GM18508 (cell line): ENCODE measurements around the gene CHURC1.

Source experiments
- ATAC-seq: cut with Tn5 transposase; IDR thresholded peaks from one replicate; pipeline ENCODE4 v1.9.1; 2021; ENCODE audit warnings: moderate number of reproducible peaks; ENCODE audit not compliant: insufficient read depth, unreplicated experiment

Gene CHURC1

DNA sequence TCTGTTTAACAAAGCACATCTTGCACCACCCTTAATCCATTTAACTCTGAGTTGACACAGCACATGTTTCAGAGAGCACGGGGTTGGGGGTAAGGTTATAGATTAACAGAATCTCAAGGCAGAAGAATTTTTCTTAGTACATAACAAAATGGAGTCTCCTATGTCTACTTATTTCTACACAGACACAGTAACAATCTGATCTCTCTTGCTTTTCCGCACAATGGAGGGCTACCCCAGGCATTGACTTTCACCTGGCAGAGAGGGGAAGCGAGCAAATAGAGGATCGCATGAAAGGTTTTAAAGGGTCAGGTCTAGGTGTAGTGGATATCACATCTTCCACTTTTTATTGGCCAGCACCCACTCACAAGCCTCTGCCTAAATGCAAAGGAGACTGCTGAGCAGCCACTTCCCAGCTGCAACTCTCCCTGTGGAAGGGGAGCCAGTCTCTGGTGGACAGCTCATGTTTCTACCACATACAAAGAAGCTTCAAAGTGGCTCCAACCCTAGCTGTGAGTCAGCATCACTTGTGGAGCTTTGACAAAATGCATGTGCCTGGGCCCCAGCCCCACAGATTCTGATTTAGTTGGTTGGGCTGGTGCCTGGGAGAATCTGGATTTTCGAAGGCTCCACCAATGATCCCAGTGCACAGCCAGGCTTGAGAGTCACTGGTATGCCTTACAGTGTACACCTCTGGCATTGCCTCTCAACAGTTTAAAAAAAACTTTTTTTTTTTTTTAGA, 65.2 kb downstream of the CHURC1 start:
- ATAC-seq = no peak

DNA sequence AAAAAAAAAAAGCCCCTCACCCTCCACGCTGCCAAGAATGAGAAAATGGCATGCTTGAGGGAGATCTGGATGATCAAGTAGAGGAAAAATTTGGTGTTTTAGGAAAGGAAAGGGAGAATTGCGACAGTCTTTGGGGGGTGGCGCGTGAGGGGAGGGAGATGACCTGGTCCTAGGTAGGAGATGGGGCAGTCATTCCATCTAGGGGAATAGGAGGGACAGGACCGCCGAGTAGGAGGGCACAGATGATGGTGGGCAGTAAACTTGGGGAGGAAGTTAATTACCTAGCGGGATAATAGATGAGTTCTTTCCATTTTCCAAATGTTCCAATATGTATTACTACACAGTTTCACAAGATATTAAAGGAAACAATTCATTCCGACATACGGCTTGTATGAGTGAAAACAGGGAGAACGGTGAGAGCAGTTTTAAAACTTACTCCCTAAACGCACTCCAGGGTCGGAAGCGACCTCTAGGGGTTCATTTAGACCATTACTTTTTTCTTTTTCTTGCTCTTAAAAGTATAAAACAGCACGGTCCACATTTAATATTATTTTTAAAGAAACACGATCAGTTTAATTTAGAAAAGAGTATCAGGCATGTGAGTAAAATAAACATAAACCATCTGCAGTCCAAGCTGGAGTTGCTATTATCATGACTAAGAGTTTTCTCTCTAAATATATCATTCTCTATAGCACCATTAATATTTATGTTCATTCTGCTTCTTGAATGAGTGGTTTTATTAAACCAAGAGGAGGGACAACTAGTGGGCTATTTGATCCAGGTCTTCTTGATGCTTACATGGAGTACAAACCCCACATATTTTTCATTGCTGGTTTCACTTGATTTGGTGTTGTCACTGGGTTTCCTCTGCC, 69.4 kb downstream of the CHURC1 start:
- ATAC-seq = no peak
